ENCODE results near the gene TULP3.

The TULP3 gene

GRCh38 chr12:2930865-2931264 is 40.2 kb downstream of the TULP3 start:
- DNase-seq: no peak

- DNase-seq: no peak
These were observed 42.9 kb downstream of the TULP3 start for GRCh38 chr12:2933586-2933985.

- DNase-seq: no peak
These were observed 43.7 kb downstream of the TULP3 start for GRCh38 chr12:2934371-2934770.

GRCh38 chr12:2936301-2936700 is 45.6 kb downstream of the TULP3 start:
- DNase-seq: no peak

- DNase-seq: no peak
These were observed 46.8 kb downstream of the TULP3 start for GRCh38 chr12:2937500-2937899.

- DNase-seq: no peak
These were observed 48.5 kb downstream of the TULP3 start for GRCh38 chr12:2939191-2939590.

- no peak for DNase-seq
These were observed 49.9 kb downstream of the TULP3 start for GRCh38 chr12:2940564-2940963.

- no peak for DNase-seq
These were observed 50.8 kb downstream of the TULP3 start for GRCh38 chr12:2941524-2941923.

- DNase-seq: peak in 4 of 5 donors; percentile 17 to 38 (median 26)
These were observed 53.8 kb downstream of the TULP3 start for GRCh38 chr12:2944401-2945047.

GRCh38 chr12:2949411-2949810 is 58.7 kb downstream of the TULP3 start:
- DNase-seq: no peak

- no peak for DNase-seq
These were observed 65.2 kb downstream of the TULP3 start for GRCh38 chr12:2955888-2956287.

- no peak for DNase-seq
These were observed 67.2 kb downstream of the TULP3 start for GRCh38 chr12:2957816-2958431.

GRCh38 chr12:2958432-2959191 is 67.9 kb downstream of the TULP3 start:
- no peak for DNase-seq

- DNase-seq: no peak
These were observed 68.5 kb downstream of the TULP3 start, which contains the start of gene TEAD4 for GRCh38 chr12:2959192-2959504. Gene TEAD4, plus strand, starts transcription at chr12:2959397.

- no peak for DNase-seq
These were observed 69.1 kb downstream of the TULP3 start for GRCh38 chr12:2959505-2960389.

GRCh38 chr12:2960390-2960956 is 69.8 kb downstream of the TULP3 start:
- DNase-seq: no peak

- DNase-seq: no peak
These were observed 70.4 kb downstream of the TULP3 start for GRCh38 chr12:2960996-2961616.

GRCh38 chr12:2961705-2962104 is 71.0 kb downstream of the TULP3 start:
- DNase-seq: no peak

- DNase-seq: no peak
These were observed 72.6 kb downstream of the TULP3 start for GRCh38 chr12:2963154-2963759.

GRCh38 chr12:2963760-2964292 is 73.1 kb downstream of the TULP3 start:
- no peak for DNase-seq

- no peak for DNase-seq
These were observed 77.0 kb downstream of the TULP3 start for GRCh38 chr12:2967651-2968050.

- DNase-seq: no peak
These were observed 80.1 kb downstream of the TULP3 start for GRCh38 chr12:2970744-2971143.

All from T-helper 1 cell (primary cell).